T47D (cell line): ENCODE measurements around the gene AKR1B1.

Experiments used
- DNase-seq, 2 experiments: peaks; one replicate each; pipeline versions ENCODE4 v3.0.0 to v3.0.0-alpha.2; 2011 to 2012; ENCODE audit warnings: low read depth in 1 of 2, low spot score in 1 of 2
- JUND ChIP-seq: IDR thresholded peaks from 2 replicates; pipeline ENCODE4 v1.6.1; 2012; ENCODE audit warnings: low read depth
- in situ Hi-C: cut with HindIII; loops from 2 replicates; pipeline ENCODE4 v1.10.0; 2016; ENCODE audit warnings: low sequenced_read_pairs, low pct_unique_long_range_greater_than_20kb

Gene AKR1B1

DNA sequence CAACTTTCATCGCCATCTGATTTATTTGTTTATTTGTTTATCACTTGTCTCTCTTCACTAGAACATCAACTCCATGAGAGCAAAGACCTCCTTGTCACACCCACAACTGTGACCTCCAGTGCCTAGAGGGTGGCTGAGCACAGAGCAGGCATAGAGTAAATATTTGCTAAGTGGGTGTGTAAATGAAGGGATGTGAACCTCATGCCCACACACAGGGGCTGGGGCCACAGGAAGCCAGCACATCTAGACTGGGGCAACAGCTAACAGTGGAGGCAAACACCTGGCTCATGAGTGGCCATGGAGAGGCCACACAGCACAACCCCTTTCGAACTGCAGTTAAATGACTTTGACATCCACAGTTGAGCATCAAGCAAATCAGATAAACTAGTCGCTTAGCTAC, 39.8 kb downstream of the AKR1B1 start:
- DNase-seq, result no peak
- in situ Hi-C loops, result no loop called here
- TF ChIP-seq JUND, result no peak

DNA sequence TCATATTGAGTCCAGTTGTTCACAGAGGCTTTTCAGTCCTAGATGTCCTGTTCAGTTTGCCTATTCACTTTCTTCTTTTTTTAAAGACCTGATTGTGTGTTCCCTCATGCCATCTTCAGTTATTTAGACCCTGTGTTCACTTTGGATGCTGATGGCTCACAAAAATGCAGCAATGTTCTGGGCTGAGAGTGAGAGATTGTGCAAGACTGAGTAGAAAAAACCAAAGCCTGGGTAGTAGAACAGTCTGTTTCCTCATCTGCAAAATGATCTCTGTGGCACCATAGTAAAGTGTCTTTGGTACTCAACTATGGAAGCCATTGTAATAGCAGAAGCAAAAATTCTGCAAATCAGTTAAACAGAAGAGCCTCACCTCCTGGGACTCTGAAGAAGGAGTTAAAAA, 43.2 kb downstream of the AKR1B1 start:
- in situ Hi-C loops, result no loop called here
- TF ChIP-seq JUND, result no peak
- no peak for DNase-seq

DNA sequence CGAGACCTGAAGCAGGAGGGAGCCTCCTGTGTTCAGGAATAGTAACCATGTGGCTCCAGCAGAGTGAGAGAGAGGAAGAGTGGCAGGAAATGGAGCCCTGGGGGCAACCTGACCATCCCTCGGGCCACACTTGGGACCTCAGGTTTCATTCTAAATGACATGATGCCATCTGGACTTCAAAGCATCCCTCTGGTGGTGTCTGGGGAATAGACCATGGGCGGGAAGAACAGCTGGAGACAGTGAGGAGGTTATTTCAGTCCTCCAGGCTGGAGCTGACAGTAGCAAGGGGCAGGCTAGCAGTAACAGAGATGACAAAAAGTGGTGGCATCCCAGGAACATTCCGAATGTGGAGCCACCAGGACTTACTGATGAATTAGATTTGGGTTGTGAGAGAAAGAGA, 44.8 kb downstream of the AKR1B1 start:
- in situ Hi-C loops, result no loop called here
- no peak for TF ChIP-seq JUND

DNA sequence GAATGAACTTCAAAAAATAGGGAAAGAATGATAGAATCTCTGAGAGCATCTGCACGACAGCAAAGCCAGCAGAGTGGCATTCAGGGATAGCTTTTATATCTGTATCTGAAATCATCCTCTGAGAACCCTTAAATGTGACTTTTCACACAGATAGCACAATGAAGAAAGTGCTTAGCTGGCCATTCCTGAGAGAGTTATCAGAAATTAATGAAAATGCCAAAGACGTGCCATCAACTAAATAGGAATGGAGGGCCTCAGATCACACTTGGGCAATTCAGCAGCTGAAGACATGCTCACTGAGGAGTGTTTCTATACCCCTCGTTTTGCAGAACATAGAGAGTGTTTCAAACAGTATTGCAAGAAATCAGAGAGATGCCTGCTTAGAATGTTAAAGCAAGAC, 51.6 kb downstream of the AKR1B1 start:
- in situ Hi-C loops, result no loop called here
- no peak for DNase-seq
- TF ChIP-seq JUND, result no peak

More for the DNA sequence above, 44.8 kb downstream of the AKR1B1 start:
- no peak for DNase-seq

DNA sequence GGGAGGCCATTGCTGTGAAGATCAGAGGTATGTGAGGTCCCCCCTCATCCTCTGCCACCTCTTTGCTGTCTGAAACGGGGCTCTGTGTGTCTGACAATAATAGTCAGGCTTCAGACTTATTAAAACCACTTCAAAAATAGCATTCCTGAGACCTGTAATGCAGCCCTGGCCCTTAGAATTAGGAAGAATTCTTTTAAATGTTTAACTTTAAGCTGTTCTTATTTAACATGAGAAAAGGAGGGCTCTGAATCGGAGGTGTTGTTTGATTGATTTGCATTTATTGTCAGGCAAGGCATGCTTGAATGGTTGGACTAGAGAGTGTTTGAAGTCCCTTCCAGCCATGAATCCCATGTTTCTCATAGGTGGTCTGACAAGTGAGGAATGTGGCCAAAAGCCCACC, 52.5 kb downstream of the AKR1B1 start:
- no peak for DNase-seq
- in situ Hi-C loops, result no loop called here
- no peak for TF ChIP-seq JUND

DNA sequence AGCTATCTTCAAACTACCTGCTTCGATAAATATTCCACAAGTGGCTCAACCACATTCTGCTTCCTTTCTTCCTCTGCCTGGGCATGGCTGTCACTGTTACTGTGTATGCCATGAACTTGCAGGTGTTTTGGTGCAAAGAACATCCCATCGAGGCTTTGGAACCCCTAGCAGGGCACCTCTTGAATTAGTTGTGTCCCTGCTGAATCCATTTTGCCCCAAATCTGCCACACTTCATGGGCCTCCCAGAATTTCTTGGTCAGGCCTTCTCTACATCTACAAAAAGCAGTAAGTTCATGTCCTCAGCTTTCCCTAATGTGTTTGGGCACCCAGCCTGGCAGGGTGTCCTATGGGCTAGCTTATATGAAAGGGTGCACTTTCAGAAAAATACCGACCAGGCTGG, 53.6 kb downstream of the AKR1B1 start:
- in situ Hi-C loops, result no loop called here
- TF ChIP-seq JUND, result no peak
- no peak for DNase-seq

DNA sequence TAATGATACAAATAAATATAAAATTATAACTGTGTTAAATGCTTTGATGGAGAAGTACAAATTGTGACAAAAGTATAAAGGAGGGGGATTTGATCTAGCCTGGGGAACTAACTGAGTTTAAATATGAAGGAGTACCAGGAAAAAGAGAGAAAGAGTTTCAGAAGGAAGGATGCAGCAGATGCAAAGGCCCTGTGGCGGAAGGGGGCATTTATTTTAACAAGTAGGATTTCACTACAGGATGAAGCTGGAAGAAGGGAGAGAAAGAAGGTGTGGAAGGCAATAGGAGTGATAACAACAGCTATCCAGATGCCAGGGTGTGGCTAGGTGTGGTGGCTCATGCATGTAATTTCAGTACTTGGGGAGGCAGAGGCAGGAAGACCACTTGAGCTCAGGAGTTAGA, 55.8 kb downstream of the AKR1B1 start:
- in situ Hi-C loops, result no loop called here

DNA sequence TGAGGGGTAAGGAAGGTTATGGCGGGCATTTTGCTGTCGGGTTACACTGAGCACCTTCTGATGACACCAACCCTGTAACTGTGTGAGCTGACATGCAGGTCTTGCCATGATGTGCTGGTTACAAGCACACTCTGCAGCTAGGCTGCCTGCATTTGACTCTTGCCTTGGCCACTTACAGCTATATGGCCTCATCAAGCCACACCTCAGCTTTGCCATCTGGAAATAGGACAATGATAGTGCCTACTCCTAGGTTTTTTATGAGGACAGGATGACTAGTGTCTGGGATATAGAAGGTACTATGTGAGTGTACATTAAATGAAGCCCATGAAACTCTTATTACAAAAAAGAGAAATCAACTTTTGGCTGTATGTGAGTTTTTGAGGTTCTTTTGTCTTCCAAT, 58.0 kb downstream of the AKR1B1 start:
- TF ChIP-seq JUND, result no peak
- no peak for DNase-seq
- in situ Hi-C loops, result no loop called here

More for the DNA sequence above, 55.8 kb downstream of the AKR1B1 start:
- DNase-seq, result no peak
- TF ChIP-seq JUND, result no peak

DNA sequence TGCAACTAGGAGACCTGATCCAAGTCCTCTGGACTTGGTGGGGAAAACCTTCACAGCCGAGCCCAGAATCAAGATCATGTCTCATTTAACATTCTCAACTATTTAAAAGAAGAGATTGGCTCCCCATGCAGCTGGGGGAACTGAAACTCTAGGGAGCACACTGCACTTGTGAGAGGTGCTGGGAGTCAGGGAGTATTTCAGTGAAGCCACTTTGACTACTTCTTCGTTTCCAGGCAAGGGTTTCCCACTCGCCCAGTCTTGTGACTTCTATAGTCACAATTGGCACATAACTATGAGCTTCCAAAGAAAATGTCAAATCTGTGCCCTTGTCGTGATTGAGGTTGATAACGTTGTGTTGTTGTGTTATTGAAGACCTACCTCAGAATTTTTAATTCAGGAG, 62.9 kb downstream of the AKR1B1 start:
- in situ Hi-C loops, result no loop called here
- no peak for DNase-seq
- TF ChIP-seq JUND, result no peak

DNA sequence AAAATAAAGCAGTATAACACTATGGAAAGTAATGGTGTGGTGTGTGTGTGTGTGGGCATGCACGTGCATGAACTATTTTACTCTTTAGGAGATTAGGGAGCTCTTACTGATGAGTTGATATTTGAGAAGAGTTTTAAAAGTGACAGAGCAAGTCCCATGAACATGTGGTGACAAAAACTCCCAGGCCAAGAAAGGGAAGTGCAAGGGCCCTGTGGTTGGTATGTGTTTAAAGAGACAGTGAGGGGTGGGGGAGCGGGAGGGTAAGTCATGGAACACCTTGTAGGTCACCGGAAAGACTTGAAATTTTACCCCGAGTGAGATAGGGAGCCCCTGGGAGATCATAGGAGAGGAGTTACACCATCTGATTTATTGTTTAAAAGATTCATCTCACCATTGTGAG, 63.3 kb downstream of the AKR1B1 start:
- no peak for TF ChIP-seq JUND
- in situ Hi-C loops, result no loop called here
- DNase-seq, result no peak

DNA sequence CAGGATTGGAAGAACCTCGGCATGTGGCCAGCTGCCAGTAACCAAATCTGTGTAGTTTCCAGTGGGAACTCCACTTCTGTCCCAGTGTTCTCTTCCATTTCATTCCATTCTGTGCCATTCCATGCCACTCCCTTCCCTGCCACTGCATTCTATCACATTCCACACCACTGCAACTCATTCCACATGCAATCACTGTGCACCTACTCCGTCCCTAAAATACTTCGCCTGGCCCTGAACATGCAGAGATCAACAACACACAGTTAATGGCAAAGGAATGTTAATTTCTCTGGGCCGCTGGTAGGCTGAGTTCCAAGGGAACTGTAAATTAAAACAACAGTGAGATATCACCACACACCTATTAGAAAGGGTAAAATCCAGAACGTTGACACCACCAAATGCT, 64.8 kb downstream of the AKR1B1 start:
- no peak for TF ChIP-seq JUND
- DNase-seq, result no peak
- in situ Hi-C loops, result no loop called here
